Right lung (tissue), 5 donors: ENCODE data around the gene TRIM27. TPM values are rescaled to one million over a fixed set of nuclear protein-coding genes. Genes with fewer than 3 reads are reported as not detected.
"Not testable (repeated sequence)": the region's sequence is repeated elsewhere in the genome, so short reads cannot be mapped to it uniquely, and the experiment has no call there.

ENCODE experiments used
- DNase-seq, 2 donors: peaks; one replicate each; pipeline ENCODE4 v3.0.0-alpha.2; 2013
- polyA plus RNA-seq, 5 donors: library from polyadenylated mRNA; unstranded; fragments of 120-200 nt; gene quantifications; one replicate each; pipeline versions ENCODE4 v1.2.1 to v1.2.3, GENCODE V29; 2013; ENCODE audit warnings: inconsistent platforms in 1 of 5, low replicate concordance in 1 of 5; ENCODE audit not compliant: insufficient read length in 5 of 5, insufficient read depth in 1 of 5

Gene TRIM27
- polyA plus RNA-seq, 5 donors: 70.0 to 100 (median 90.7) TPM

DNA sequence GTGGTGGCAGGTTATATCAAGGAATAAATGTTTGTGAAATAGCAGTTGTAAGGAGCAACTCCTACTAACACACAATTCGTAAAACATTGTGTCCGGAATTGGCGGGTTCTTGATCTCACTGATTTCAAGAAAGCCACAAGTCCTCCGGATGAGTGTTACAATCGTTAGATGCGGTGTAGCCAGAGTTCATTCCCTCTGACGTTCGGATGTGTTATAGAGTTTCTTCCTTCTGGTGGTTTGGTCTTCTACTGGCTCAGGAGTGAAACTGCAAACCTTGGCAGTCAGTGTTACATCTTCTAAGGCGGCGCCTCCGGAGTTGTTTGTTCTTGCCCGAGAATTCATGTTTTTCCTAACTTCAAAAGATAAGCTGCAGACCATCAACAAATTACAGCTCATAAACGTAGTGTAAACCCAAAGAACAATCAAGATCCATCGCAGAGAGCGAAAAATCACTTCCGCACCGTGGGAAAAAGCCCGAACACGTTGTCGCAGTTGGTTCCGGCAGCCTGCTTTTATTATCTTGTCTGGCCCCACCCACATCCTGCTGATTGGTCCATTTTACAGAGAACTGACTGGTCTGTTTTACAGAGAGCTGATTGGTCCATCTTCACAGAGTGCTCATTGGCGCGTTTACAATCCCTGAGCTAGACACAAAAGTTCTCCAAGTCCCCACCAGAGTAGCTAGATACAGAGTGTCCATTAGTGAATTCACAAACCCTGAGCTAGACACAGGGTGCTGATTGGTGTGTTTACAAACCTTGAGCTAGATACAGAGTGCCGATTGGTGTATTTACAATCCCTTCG is 58.2 kb downstream of the TRIM27 start:
- DNase-seq: no peak

DNA sequence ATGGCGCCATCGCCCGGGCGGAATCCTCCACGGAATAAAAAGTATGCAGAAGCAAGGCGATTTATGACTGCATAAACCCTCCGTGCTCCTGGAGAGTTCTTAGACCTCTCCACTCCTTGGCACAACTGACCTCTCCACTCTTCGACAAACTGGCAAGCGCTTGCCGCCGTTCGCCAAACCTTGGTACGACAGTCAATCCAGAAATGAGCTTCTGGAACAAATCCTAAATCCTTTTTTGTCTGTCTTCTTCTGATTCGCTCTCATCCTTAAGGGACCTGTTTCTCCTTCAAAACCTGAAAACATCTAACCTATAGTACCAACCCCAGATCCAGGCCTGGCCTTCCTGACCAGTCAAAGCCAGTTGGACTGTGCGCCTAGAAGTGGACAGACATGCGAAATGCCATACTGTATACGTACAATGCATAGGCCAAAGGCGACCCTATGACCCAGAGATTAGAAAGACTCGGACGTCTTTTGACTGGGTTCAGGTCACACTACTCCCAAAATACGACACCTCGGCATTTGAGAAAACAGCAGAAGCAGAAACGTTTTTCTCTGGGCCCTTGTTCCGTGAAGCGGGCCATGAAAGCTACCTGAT is 59.4 kb downstream of the TRIM27 start:
- DNase-seq: no peak

GRCh38 chr6:28863604-28864325 is 60.0 kb downstream of the TRIM27 start:
- peak; percentile 83 to 90 for DNase-seq

GRCh38 chr6:28862077-28862476 is 61.7 kb downstream of the TRIM27 start:
- no peak for DNase-seq

DNA sequence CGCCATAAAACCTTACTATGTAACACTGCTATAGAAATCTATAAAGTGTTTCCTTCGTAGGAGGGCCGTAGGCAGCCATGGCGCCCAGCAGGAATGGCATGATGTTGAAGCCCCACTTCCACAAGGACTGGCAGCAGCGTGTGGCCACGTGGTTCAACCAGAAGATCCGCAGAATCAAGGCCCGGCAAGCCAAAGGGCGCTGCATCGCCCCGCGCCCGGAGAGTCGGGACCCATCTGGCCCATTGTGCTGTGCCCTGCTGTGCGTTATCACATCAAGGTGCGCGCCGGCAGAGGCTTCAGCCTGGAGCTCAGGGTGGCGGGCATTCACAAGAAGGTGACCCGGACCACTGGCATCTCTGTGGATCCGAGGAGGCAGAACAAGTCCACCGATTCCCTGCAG is 62.4 kb downstream of the TRIM27 start:
- no peak for DNase-seq

- DNase-seq: no peak
Measured at GRCh38 chr6:28860581-28860980, 63.2 kb downstream of the TRIM27 start.

- no peak for DNase-seq
Measured at GRCh38 chr6:28858963-28859362, 64.8 kb downstream of the TRIM27 start.

DNA sequence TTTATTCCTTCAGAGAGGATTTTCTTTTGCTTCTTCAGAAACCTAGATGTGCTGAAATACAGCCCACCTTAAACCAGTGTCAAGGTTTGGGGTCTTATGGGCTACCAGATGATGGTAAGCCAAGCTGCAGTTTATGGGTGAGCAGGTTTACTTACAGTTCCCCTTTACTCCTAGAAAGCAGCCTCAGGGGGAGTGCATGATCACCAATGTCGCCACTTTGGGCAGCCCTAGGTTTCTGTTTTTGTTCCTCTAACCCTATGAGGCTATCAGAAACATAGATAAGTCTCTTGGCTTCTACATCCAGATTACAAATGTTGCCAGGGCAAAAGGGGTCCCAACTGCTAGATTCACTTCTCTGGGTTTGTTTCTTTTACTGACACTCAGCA is 67.2 kb downstream of the TRIM27 start:
- no peak for DNase-seq

DNA sequence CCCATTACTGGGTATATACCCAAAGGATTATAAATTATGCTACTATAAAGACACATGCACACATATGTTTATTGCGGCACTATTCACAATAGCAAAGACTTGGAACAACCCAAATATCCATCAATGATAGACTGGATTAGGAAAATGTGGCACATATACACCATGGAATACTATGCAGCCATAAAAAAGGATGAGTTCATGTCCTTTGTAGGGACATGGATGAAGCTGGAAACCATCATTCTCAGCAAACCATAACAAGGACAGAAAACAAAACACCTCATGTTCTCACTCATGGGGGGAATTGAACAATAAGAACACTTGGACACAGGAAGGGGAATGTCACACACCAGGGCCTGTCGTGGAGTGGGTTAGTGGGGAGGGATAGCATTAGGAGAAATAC is 69.4 kb downstream of the TRIM27 start:
- not testable (repeated sequence) for DNase-seq

Other genes starting within 250 kb of the TRIM27 start
- gene ZNF311, start 81.3 kb upstream of the TRIM27 start, polyA plus RNA-seq: 1 to 10 TPM; 5.3 to 7.9 (median 7.3) TPM
- not detected for gene OR2W1, start 121.2 kb upstream of the TRIM27 start, polyA plus RNA-seq
- not detected for gene OR2B3, start 163.3 kb upstream of the TRIM27 start, polyA plus RNA-seq
- not detected for gene OR2J1, start 175.5 kb upstream of the TRIM27 start, polyA plus RNA-seq
- not detected for gene OR2J3, start 184.1 kb upstream of the TRIM27 start, polyA plus RNA-seq
- not detected for gene OR2J2, start 246.9 kb upstream of the TRIM27 start, polyA plus RNA-seq